DMS114 treated with DMSO at 0.1 percent for 48 hours (cell line): ENCODE measurements around the gene FNBP1L.

Experiments
- DNase-seq: peaks from one replicate; lab custom pipeline; 2025; ENCODE audit not compliant: unreplicated experiment; lab: John Stamatoyannopoulos, UW

Gene FNBP1L

DNA sequence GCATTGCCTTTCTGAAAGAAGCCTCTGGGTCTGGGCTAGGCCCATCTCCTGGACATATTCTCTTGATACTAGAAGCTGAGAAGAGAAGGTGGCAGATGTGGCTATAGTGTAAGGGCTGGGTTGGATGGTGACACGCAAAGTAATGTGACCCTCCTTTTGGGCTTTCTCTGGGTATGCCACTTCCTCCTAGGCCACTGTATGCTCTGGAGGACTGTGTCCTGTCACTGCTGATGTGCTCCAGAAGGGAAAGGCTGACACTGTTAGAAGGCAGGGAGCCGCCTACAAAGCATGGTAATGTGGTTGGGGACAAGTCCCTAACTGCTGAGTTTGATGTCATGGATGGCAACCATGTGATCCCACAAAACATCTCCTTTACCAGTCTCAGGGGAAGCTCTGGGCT, 121.6 kb downstream of the FNBP1L start:
- no peak for DNase-seq

DNA sequence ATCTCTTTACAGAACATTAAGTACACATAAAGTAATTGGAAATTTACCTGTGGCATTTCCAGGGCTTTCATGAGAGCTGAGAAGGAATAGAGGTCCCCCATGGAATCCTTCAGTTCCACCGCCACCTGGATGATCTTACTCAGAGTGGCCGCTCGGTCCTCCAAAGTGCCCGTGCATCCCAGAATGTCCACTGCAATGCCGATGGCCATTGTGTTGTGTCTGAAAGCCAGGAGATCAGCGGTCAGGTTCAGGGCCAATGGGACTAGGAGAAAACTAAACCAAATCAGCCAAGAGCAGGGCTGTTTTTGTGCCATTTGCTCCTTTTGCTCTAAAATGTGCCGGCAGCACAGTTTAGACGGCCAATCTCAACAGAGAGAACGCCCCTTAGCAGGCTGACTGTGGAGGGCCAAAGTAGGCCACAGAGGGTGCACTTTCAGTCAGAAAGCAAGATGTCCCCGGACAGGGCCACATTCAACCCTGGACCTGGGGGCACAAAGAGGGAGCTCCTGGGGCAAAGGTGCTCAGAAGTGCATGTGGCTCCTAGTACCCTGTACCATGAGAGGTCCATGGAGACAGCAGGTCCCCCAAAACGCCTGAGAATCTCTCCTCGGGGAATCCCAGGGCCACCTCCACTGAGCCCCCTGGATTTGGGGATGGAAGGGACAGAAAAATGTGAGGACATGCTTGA, 123.8 kb downstream of the FNBP1L start:
- no peak for DNase-seq

DNA sequence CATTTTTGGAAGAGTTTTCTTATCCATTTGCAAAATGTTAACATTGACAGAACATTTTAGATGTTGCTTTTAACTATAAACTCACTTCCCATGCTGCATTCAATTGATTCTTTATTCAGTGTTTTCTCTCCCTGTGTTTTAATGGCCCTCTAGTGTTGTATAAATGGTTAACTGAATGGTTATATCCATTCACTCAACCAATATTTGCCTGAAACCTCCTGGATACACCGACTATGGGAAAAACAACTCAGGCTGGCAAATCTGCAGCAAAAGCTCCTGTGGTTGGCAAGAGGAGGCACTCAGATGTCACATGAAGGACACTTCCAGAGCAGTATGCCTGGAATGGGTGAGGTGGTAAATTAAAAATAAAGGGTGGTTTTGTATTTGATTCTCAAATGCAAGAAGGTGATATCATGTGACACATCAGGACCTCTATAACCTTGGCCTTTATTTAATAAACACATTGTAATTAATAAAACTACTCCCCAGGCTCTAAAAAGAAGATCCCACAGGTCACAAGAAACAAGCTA, 126.1 kb downstream of the FNBP1L start:
- DNase-seq = no peak

DNA sequence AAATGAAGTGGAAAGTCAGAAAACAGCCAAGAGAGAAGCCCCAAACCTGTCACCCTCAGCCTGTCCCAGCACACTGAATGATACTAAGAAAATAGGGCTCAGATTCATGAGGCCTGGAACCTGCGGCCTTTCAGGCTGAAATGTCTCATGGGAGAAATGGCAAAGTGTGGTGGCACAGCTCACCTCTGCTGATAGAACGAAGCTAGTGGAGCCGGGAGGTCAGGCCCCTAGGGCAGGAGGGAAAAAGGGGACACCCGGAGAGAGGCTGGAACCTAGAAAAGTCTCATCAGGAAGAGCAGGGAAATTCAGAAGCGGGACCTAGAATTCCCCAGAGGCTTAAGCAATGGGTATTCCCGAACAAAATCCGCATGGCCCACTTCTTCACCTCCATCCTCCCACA, 126.6 kb downstream of the FNBP1L start:
- no peak for DNase-seq

DNA sequence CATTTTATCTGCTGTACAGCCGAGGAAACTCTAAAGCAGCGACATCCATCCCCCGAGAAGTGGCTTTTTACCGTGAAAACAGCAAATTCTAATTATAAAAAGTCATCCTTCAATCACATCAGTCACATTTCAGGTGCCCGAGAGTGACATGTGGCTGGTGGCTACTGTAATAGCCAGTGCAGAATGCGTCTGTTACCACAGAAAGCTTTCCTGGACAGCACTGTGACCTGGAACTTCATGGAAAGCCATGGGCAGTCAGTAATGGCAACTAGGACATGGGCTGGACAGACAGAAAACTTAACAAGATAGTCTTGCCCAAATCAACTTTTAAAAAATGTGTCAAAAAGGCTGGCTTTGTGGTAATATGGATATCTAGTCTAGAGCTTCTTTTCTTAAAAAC, 127.1 kb downstream of the FNBP1L start:
- no peak for DNase-seq

DNA sequence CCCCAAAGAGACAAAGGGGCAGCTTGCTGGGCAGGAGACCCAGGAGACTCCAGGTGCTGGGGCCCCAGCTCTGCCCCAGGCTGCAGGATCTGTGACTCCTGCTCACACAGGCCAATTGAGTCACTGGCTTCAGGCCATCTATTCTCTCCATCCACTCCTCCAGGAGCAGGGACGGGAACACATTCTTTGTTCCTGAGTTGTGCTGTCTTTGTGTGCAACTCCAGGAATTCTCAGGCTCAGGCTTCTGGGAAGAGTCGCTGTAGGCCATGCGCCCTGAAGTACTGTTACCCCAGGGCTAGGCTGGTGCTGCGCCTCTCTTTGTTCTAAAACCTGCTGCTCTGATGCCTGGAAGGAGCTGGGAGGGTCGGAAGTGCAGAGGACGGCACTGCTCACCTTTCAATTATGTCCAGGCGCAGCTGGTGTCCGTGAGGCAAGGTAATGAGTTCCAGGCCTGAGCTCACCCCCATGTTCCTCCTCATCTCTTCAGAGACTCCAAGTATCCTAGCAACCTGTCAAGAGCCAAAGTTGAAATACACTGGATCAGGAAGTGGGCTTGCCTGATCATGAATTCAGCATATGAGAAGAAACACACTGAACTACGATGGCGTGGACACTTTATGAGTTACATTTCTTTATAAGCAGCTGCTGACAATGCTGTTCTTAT, 127.8 kb downstream of the FNBP1L start:
- DNase-seq = no peak

DNA sequence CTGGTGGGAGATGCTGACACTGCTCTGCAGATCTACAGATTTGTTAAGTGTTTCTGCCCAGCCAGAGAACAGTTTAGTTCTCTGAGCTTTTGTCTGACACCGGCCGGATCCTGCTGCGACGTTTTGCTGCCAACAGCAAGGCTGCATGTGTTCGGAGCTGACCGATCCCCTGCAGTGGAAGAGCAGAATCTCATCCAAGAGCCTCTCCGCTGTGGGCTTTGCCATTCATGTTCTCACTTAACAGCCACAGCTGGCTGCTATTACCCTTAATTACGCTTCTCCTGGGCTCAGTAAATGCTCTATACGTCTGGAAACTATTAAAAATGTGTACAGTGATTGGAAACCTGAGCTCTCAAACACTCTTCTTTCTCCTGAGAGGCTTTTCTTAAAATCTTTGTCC, 128.4 kb downstream of the FNBP1L start:
- DNase-seq = no peak

DNA sequence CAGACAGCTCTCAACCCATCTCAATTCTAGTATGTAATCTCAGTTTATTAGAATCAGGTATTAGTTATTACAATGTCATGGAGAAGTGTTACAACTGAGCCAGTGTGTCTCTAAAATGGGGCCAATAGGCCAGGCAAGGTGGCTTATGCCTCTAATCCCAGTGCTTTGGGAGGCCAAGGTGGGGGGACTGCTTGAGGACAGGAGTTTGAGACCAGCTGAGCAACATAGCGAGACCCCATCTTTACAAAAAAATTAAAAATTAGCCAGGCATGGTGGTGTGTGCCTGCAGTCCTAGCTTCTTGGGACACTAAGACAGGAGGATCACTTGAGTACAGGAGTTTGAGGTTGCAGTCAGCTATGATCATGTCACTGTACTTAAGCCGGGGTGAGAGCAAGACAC, 128.8 kb downstream of the FNBP1L start:
- DNase-seq = no peak

DNA sequence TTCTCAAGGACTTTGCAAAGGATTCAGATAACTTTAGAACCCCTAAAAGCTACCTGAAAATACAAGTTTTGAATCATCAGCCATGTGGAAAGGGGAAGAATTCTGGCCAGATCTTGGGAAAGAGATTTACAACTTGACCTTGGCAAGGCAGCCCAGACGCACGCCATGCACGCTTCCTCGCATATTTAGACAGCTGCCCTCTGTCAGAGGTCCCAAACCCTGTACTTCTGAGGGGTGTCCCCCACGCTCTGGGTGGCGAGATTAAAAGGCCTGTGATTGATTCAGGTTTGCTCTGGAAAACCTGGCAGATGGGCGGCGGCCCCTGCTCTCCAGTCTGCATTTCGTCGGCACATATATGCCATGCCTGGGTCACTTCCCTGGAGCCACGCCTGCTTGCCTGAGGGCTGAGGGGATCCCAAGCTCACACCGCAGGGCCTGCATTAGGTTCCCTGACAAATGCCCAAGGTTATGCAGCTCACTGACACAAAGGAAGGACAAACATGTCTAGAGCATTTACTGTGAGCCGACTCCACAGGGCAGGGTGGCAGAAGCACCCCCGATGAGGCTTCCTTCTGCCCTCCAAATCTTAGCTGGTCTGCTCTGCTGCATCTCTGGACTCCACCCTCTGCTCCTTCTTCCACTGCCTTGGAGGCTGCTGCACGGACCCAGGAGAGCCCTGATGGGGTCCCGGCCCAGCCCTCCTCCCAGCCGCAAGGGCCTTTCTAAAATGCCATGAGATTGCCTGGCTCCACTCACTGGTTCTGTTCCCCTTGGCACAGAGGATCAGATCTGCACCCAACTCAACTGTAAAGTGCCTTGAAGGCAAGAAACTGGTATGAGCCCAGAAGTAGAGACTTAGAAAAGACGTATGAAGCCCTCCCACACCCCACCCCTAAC, 129.9 kb downstream of the FNBP1L start:
- no peak for DNase-seq

DNA sequence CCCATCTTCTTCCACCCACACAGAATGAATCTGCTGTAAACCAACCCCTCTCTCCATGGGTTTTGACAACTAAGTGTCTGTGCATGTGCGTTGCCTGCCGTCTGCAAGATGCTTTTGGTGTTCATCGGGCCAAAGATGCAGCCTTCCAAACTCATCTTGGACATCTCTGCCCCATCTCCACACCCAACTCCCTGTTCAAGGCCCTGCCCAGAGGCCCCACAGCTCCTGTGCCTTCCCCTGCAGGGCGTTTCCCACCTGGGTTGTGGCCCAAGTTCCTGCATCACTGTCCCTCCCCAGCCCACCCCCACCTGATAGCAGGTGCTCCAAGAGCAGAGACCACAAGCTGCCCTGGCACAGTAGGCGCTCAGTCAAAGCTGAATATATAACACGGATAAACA, 130.5 kb downstream of the FNBP1L start:
- DNase-seq = no peak

DNA sequence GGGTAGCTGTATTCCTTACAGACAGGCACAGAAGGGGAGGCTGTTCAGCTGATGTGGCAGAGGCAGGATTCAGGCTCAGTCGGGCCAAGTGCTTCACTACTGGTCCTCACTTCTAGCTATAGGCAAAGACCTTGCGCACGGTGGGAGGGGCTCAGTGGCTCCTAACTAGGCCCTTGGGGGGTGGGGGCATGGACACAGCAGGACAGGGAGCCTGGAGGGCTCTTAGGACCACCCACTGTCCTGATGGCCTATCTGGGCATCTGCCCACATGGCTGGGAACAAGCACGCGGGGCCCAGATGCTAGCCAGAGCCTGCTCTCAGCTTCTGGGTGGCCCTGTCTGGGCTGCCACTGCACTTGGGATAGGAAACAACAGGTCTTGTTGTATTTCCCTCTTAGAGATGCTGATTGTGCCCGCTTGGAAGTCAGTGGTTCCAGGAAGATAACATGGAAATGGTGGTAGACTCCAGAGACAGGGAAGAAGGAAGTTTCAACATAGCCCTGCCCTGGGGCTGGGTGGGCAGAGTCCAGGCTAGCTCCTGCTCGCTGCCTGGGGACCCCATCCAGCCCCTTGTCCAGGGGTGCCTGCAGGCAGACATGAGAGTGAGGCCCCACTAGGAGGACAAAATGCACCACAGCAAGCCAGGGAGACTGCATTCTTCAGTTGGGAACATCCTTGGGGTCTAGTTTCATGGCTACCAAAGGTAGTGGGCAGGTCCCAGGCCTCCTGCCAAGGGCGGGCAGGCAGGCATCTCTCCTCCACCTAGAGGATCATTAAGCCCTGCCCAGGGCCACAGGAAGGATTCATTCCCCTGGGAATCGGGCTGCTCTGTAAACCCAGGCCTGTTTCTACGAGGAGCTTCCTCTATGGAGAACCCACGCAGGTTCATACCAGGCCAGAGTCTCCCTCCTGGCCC, 131.2 kb downstream of the FNBP1L start:
- no peak for DNase-seq

DNA sequence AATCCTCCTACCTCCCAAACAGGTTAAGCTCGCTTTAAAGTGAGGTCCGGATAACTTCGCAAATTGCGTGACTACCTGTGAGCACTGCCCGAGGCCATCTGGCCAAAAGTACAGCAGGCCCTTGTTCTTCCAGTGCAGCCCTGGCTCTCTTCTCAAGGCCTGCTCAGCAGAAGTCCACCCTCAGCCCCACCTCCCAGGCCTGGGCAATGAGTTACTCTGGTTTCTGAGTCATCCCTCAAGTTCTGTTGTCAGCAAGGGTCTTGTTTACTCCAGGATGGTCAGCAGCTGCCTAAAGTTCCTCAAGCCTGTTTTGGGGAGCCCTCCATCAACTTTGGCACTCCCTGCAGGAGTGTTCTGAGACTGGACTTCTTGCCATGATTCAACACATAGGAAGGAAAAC, 132.0 kb downstream of the FNBP1L start:
- no peak for DNase-seq

DNA sequence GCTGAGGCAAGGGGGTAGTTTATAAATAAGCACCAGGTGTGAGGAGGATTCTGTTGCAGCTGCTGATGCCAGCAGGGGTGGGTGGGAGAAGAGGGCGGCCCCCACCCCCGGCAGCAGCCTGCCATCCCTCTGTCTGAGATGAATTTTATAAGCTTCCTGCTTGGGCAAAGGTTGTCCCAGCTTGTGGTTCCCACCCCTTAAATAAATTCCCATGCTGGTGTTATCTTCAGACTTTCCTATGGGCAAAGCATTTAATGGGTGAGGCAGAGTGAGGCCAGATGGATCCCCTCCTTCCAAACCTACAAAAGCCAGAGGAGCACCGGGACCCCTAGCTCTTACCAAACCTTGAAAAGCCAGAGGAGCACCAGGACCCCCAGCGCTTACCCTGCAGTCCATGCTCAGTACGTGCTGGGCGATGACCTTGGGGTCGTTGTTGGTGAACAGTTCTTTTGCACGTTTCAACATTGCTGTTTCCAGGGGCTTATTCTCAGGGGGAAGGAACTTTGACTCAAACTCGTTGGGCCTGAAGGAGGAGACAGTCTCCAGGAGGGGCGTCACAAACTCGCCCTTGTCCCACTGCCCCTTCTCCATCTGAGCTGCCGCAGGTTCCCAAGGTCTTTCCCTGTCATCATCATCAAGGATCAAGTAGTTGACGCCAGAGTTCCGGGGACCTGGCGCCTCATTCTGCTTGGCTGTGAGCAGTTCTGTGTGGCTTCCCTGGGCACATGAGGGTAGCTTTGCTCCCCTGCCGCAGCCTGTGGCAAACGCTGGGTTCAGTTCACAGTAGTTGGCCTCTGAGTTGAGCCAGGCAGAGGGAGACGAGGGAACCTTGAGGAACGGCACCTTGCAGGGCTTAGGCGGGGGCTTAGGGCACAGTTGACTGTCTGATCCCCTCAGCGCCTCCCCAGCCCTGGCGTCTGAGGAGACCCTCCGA, 134.3 kb downstream of the FNBP1L start:
- DNase-seq = no peak

DNA sequence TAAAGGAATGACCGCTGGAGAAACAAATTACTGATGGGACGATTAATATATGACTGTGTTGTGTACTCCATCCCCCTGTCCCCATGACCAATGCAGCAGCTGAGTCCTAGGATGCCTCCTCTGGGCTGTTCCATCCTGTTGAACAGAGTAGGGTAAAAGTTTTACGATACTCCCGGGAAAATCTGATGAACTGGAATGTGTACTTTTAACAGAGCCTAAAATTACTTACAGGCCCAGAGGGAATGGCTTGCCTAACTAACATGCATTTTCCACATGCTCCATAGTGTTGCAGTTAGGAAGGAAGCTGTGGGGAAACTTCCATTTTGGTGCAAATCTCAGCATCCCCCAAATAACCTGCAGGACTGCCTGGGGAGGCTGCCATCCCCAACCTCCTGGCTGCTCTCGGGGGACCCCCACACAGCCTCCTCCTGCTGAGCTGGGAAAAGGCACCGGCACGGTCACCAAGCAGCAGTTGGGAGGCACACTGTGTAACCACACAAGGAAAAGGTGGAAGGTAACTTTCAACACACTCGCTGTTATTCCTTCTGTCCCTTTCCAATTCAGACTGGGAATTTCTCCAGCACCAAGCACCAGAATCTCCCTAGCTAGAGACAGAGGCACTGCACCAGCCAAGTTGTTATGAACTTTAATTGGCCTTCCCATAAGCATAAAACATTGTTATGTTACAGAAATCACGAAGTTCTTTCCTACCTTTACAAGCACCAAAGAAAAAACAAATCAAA, 136.5 kb downstream of the FNBP1L start:
- no peak for DNase-seq

DNA sequence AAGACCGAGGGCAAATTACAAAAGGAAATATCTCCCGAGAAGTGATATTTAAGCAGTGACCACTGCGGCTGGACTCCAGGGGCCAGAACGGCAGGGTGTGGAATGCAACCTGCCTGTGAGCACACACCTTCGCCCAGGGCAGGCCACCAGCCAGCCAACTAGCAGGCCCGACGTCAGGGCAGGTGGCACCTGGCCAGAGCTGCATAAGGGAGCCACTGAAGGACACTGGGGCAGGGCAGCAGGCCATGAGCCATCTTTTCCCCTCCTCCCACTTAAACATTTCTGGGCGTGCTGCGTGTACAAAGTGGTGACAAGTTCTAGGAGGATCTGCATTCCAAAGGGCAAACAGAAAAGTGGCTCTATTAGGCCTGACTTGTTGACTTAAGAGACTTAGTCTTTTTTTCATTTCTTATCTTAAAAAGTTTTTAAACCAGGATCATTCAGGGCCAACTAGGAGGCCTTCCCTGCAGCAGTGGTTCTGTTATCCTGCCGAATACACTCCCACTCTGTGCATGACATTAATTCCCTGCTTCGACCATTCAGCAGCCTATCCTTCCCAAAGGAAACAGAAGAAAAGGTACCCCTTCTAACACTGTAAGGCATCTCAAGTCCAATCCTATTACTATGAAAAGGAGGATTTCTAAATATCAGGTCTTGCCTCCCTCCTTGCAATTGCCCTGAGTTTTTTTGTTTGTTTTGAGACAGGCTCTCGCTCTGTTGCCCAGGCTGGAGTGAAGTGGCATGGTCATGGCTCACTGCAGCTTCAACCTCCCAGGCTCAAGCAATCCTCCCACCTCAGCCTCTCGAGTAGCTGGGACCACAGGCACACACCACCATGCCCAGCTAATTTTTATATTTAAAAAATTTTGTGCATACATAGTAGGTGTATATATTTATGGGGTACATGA, 137.4 kb downstream of the FNBP1L start:
- no peak for DNase-seq

DNA sequence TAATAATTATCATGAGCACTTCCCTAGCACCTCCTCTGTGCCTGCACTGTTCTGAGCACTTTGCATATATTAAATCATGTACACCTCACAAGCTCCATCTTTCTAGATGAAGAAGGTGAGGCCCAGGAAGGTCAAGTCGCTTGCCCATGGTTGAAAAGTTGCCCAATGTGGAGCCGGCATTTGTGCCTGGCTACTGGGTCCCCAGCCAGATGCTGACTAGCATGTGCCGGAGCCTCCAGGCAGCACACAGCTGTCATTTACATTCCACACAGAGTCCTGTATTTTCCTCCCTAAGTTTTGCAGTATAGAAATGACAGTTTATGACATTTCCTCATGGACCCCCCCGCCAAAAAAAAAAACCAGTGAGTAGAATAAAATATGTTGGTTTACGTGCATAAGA, 139.4 kb downstream of the FNBP1L start:
- DNase-seq = no peak

DNA sequence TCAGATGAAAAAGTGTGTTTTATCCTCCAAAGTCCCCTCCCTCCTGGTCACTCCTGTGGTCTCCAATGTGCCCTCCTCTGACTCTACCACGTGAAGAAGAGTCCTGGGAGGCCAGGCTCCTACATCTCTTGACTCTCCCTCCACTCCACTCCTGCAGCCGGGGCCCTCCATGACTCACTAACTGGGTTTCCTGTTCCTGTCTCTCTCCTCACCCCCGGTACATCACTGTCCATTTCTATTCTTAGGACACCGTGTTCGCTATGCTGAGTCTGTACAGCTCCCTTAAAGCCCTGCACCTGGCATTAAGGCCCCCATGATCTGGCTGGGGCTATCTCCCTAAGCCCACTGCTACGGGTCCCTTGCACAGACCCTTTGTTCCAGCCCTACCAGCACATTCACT, 140.3 kb downstream of the FNBP1L start:
- no peak for DNase-seq

DNA sequence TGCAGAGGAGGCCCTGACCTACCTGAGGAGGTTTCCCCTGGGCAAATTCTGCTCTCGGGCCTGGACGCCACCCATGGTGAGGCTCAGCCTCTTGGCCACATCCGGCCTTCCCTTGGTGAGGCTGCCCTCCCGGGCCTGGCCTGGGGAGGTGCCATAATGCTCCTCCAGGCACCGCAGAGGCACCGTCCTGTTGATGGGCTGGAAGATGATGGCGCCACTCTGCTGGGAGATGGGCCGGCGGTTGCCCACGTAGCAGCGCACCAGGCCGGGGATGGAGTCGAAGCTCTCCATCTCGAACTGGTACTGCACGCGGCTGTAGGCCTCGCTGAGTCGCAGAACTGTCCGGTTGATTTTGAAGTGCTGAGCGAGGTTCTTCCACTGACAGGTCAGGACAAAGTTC, 141.0 kb downstream of the FNBP1L start:
- DNase-seq = no peak
